SK-N-MC (cell line): ENCODE measurements around the gene PLEKHO1.
"Not testable (repeated sequence)": the region's sequence is repeated elsewhere in the genome, so short reads cannot be mapped to it uniquely, and the experiment has no call there.

ENCODE experiments used
- DNase-seq: peaks from one replicate; pipeline ENCODE4 v3.0.0-alpha.2; 2011; ENCODE audit warnings: low read depth, low spot score
- H3K27ac ChIP-seq: fragments of 200-600 bp; sonication (generic); 2 replicates; pipeline ENCODE4 v1.5.1; 2016; ENCODE audit warnings: mixed run types
- H3K36me3 ChIP-seq: fragments of 200-600 bp; sonication (generic); 2 replicates; pipeline ENCODE4 v1.6.1; 2017; ENCODE audit warnings: antibody characterized with exemption, low read length, mixed read lengths; ENCODE audit not compliant: insufficient read depth
- H3K4me3 ChIP-seq: fragments of 200-600 bp; sonication (generic); 2 replicates; pipeline ENCODE4 v1.5.1; 2016
- H3K9ac ChIP-seq: fragments of 200-600 bp; sonication (generic); 2 replicates; pipeline ENCODE4 v1.8.0; 2017; ENCODE audit warnings: mixed run types, mixed read lengths; ENCODE audit not compliant: insufficient read length
- H3K9me3 ChIP-seq: fragments of 200-600 bp; sonication (generic); 2 replicates; pipeline ENCODE4 v1.6.1; 2017; ENCODE audit warnings: low read depth, mild to moderate bottlenecking, antibody characterized with exemption, low read length, moderate library complexity, mixed read lengths
- EZH2 ChIP-seq: fragments of 200-600 bp; sonication (generic); IDR thresholded peaks from one replicate; pipeline ENCODE4 v1.6.1; 2017; ENCODE audit warnings: antibody characterized with exemption
- FOXP2 ChIP-seq: optimal IDR thresholded peaks from 2 replicates; pipeline ENCODE3; 2011; ENCODE audit warnings: mild to moderate bottlenecking, moderate library complexity; ENCODE audit not compliant: insufficient read depth; ENCODE audit errors: extremely low read length, control extremely low read depth
- POLR2AphosphoS5 ChIP-seq: IDR thresholded peaks from 2 replicates; pipeline ENCODE4 v1.6.1; 2012; ENCODE audit warnings: mild to moderate bottlenecking, low read depth, low read length, borderline replicate concordance

The PLEKHO1 gene

DNA sequence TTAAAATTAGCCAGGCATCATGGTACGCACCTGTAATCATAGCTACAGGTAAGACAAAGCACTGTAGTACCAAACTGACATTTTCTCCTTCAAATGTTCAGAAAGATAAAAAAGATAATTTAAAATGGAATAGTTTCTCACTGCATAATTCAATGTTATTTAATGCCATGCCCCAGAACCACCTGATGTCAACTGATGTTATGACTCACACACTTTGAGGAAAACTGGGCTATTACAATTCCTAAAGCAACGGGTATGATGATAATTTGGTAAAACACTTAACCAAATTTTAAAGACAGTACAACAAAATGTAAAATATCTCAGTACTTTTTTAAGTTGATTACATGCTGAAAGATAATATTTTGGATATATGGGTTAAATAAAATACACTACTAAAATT, 22.9 kb upstream of the PLEKHO1 start:
- H3K9ac ChIP-seq = no peak overlapping the region
- no peak overlapping the region for H3K4me3 ChIP-seq
- no peak overlapping the region for H3K27ac ChIP-seq
- no peaks in the 10 kb centered on the region for H3K36me3 ChIP-seq
- H3K9me3 ChIP-seq = no peaks in the 10 kb centered on the region
- DNase-seq = no peak
- TF ChIP-seq POLR2AphosphoS5 (no peak), EZH2 (no peak), FOXP2 (no peak)

- H3K9me3 ChIP-seq = no peaks in the 10 kb centered on the region
- H3K4me3 ChIP-seq = no peak overlapping the region
- no peak for DNase-seq
- no peaks in the 10 kb centered on the region for H3K36me3 ChIP-seq
- no peak overlapping the region for H3K27ac ChIP-seq
- no peak overlapping the region for H3K9ac ChIP-seq
- no peak for TF ChIP-seq POLR2AphosphoS5
Measured at GRCh38 chr1:150127464-150127863, 22.3 kb upstream of the PLEKHO1 start.

DNA sequence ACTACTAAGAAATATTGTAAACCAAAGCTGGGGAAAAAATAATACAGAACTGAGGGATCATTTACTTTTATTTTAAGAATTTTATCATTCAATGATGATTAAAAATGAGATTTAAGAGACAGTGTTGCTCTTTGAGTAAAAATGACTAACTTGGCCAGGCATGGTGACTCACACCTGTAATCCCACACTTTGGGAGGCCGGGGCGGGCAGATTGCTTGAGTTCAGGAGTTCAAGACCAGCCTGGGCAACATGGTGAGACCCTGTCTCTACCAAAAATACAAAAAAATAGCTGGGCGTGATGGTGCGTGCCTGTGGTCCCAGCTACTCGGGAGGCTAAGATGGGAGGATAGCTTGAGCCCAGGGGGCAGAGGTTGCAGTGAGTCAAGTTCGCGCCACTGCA, 21.8 kb upstream of the PLEKHO1 start:
- Histone ChIP-seq H3K9me3 (no peaks in the 10 kb centered on the region), H3K36me3 (no peaks in the 10 kb centered on the region), H3K9ac (no peak overlapping the region), H3K27ac (no peak overlapping the region), H3K4me3 (no peak overlapping the region)
- TF ChIP-seq POLR2AphosphoS5 = no peak
- TF ChIP-seq FOXP2 = no peak
- no peak for DNase-seq

DNA sequence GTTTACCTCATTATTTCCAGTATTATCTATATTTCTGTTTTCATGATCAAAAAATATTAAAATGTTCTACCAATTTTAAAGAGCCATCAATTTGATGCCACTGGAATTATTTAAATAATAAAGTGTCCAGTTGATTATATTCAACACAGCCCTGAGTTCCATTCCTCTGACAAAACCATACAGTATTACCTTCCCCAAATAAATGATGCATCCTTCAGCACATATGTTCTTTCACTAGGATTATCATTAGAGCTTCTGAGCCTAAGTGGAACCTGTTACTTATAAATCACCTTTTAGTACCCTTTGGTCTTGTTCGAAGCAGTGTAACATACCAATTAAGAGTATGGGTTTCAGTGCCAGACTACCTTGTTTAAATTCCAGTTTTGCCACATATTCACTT, 17.3 kb upstream of the PLEKHO1 start:
- no peak for DNase-seq
- Histone ChIP-seq H3K27ac (no peak overlapping the region), H3K4me3 (no peak overlapping the region), H3K9ac (no peak overlapping the region), H3K9me3 (no peaks in the 10 kb centered on the region), H3K36me3 (peaks cover 5% of the 10 kb centered on the region; the same call in 1 of the 2 replicates)
- no peak for TF ChIP-seq FOXP2
- no peak for TF ChIP-seq EZH2
- TF ChIP-seq POLR2AphosphoS5 = no peak

- Histone ChIP-seq H3K9me3 (no peaks in the 10 kb centered on the region), H3K27ac (no peak overlapping the region), H3K4me3 (no peak overlapping the region), H3K9ac (no peak overlapping the region), H3K36me3 (peaks cover 5% of the 10 kb centered on the region; the same call in 1 of the 2 replicates)
- TF ChIP-seq POLR2AphosphoS5 = no peak
- no peak for TF ChIP-seq EZH2
- TF ChIP-seq FOXP2 = no peak
- DNase-seq = no peak
Measured at GRCh38 chr1:150134537-150134936, 15.2 kb upstream of the PLEKHO1 start.

- not testable (repeated sequence) for DNase-seq, H3K9ac ChIP-seq, H3K9me3 ChIP-seq, H3K36me3 ChIP-seq, H3K27ac ChIP-seq, H3K4me3 ChIP-seq
Measured at GRCh38 chr1:150135400-150135799, 14.3 kb upstream of the PLEKHO1 start.

- no peaks in the 10 kb centered on the region for H3K9me3 ChIP-seq
- peaks cover 5% of the 10 kb centered on the region; the same call in 1 of the 2 replicates for H3K36me3 ChIP-seq
- no peak overlapping the region for H3K4me3 ChIP-seq
- H3K27ac ChIP-seq = no peak overlapping the region
- no peak overlapping the region for H3K9ac ChIP-seq
- no peak for DNase-seq
- no peak for TF ChIP-seq EZH2
- no peak for TF ChIP-seq POLR2AphosphoS5
- TF ChIP-seq FOXP2 = no peak
Measured at GRCh38 chr1:150138044-150138443, 11.7 kb upstream of the PLEKHO1 start.

- Histone ChIP-seq H3K27ac (no peak overlapping the region), H3K36me3 (no peaks in the 10 kb centered on the region), H3K9me3 (no peaks in the 10 kb centered on the region), H3K4me3 (no peak overlapping the region), H3K9ac (no peak overlapping the region)
- no peak for TF ChIP-seq POLR2AphosphoS5
- TF ChIP-seq EZH2 = no peak
- no peak for TF ChIP-seq FOXP2
- DNase-seq = no peak
Measured at GRCh38 chr1:150141452-150141851, 8.3 kb upstream of the PLEKHO1 start.

DNA sequence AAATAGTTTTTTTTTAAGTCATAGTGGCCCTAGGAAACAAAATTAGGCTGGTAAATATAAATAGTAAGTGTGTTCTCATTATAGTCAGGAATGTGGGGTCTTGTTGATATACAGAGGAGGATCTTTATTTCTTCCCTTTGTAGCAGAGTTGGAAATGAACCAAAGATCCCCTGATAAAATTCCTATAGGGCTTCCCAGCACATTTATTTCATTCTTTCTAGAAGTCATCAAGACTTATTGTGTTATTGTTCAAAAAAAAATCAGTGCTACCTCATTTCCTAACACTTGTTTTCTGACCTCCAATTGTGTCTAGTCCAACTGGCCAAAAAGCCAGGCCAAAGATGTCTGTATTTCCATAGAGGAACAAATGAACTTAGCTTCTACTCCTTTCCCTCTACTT, 7.6 kb upstream of the PLEKHO1 start:
- H3K36me3 ChIP-seq = no peaks in the 10 kb centered on the region
- TF ChIP-seq POLR2AphosphoS5 = no peak
- no peak for TF ChIP-seq FOXP2
- no peak for TF ChIP-seq EZH2
- H3K4me3 ChIP-seq = no peak overlapping the region
- H3K9me3 ChIP-seq = no peaks in the 10 kb centered on the region
- DNase-seq = no peak
- H3K9ac ChIP-seq = no peak overlapping the region
- H3K27ac ChIP-seq = no peak overlapping the region
